Stomach smooth muscle (tissue), 2 donors: Measurements from ENCODE around the gene IRF2.

Source experiments
- H3K27ac ChIP-seq: one replicate; pipeline ENCODE4 v1.7.0; 2013; ENCODE audit warnings: mild to moderate bottlenecking, low read length, inconsistent platforms
- H3K27me3 ChIP-seq, 2 donors: one replicate each; pipeline ENCODE4 v1.7.0; 2013; ENCODE audit warnings: low read length in 2 of 2; ENCODE audit not compliant: insufficient read depth in 2 of 2, control insufficient read depth in 1 of 2
- H3K36me3 ChIP-seq, 2 donors: one replicate each; pipeline ENCODE4 v1.7.0; 2013; ENCODE audit warnings: low read length in 2 of 2; ENCODE audit not compliant: control insufficient read depth in 2 of 2, insufficient read depth in 2 of 2
- H3K4me1 ChIP-seq: one replicate; pipeline ENCODE4 v1.7.0; 2013; ENCODE audit warnings: low read length; ENCODE audit not compliant: control insufficient read depth, insufficient read depth
- H3K4me3 ChIP-seq, 2 donors: one replicate each; pipeline ENCODE4 v1.7.0; 2013; ENCODE audit warnings: low read length in 2 of 2
- H3K9ac ChIP-seq, 2 donors: one replicate each; pipeline ENCODE4 v1.7.0; 2013; ENCODE audit warnings: low read length in 2 of 2, mild to moderate bottlenecking in 1 of 2
- H3K9me3 ChIP-seq, 2 donors: one replicate each; pipeline ENCODE4 v1.7.0; 2013; ENCODE audit warnings: low read length in 2 of 2; ENCODE audit not compliant: control insufficient read depth in 2 of 2
- donor health status: healthy.
- donor health status: Pancreatic carcinoma.

The IRF2 gene

GRCh38 chr4:184499996-184500395, 25.6 kb upstream of the IRF2 start:
- Histone ChIP-seq H3K4me3 (no peak overlapping the region), H3K9ac (no peak overlapping the region), H3K27me3 (no peaks in the 10 kb centered on the region), H3K9me3 (peaks cover 0 to 3% of the 10 kb centered on the region in 2 donors), H3K4me1 (no peaks in the 10 kb centered on the region), H3K36me3 (no peaks in the 10 kb centered on the region), H3K27ac (no peak overlapping the region)

- Histone ChIP-seq H3K4me3 (no peak overlapping the region), H3K9me3 (peaks cover 0 to 3% of the 10 kb centered on the region in 2 donors), H3K36me3 (no peaks in the 10 kb centered on the region), H3K9ac (no peak overlapping the region), H3K4me1 (no peaks in the 10 kb centered on the region), H3K27ac (no peak overlapping the region), H3K27me3 (no peaks in the 10 kb centered on the region)
Measured at GRCh38 chr4:184498598-184498997, 24.2 kb upstream of the IRF2 start.

GRCh38 chr4:184489771-184490170, 15.4 kb upstream of the IRF2 start:
- Histone ChIP-seq H3K9ac (no peak overlapping the region), H3K4me1 (no peaks in the 10 kb centered on the region), H3K36me3 (no peaks in the 10 kb centered on the region), H3K27ac (no peak overlapping the region), H3K27me3 (no peaks in the 10 kb centered on the region), H3K4me3 (no peak overlapping the region), H3K9me3 (no peaks in the 10 kb centered on the region)

- Histone ChIP-seq H3K4me1 (no peaks in the 10 kb centered on the region), H3K27me3 (no peaks in the 10 kb centered on the region), H3K9me3 (no peaks in the 10 kb centered on the region), H3K9ac (no peak overlapping the region), H3K4me3 (no peak overlapping the region), H3K27ac (no peak overlapping the region), H3K36me3 (no peaks in the 10 kb centered on the region)
Measured at GRCh38 chr4:184487503-184487902, 13.2 kb upstream of the IRF2 start.

- H3K36me3 ChIP-seq = no peaks in the 10 kb centered on the region
- no peaks in the 10 kb centered on the region for H3K4me1 ChIP-seq
- no peak overlapping the region for H3K9ac ChIP-seq
- H3K27ac ChIP-seq = no peak overlapping the region
- no peaks in the 10 kb centered on the region for H3K9me3 ChIP-seq
- H3K27me3 ChIP-seq = no peaks in the 10 kb centered on the region
- H3K4me3 ChIP-seq = no peak overlapping the region
Measured at GRCh38 chr4:184485279-184485678, 10.9 kb upstream of the IRF2 start.

GRCh38 chr4:184481544-184481943, 7.2 kb upstream of the IRF2 start:
- no peak overlapping the region for H3K9ac ChIP-seq
- H3K4me3 ChIP-seq = no peak overlapping the region
- no peaks in the 10 kb centered on the region for H3K9me3 ChIP-seq
- no peak overlapping the region for H3K27ac ChIP-seq
- H3K4me1 ChIP-seq = peaks cover 5% of the 10 kb centered on the region
- H3K27me3 ChIP-seq = no peaks in the 10 kb centered on the region
- peaks cover 0 to under 1% of the 10 kb centered on the region in 2 donors for H3K36me3 ChIP-seq

- peaks cover 18% of the 10 kb centered on the region for H3K4me1 ChIP-seq
- no peaks in the 10 kb centered on the region for H3K9me3 ChIP-seq
- no peak overlapping the region for H3K27ac ChIP-seq
- H3K27me3 ChIP-seq = no peaks in the 10 kb centered on the region
- peaks cover 0 to 2% of the 10 kb centered on the region in 2 donors for H3K36me3 ChIP-seq
- no peak overlapping the region for H3K9ac ChIP-seq
- H3K4me3 ChIP-seq = no peak overlapping the region
Measured at GRCh38 chr4:184479516-184479950, 5.2 kb upstream of the IRF2 start.

- H3K36me3 ChIP-seq = peaks cover 0 to 2% of the 10 kb centered on the region in 2 donors
- no peaks in the 10 kb centered on the region for H3K9me3 ChIP-seq
- H3K27me3 ChIP-seq = no peaks in the 10 kb centered on the region
- H3K9ac ChIP-seq = no peak overlapping the region
- no peak overlapping the region for H3K27ac ChIP-seq
- no peak overlapping the region for H3K4me3 ChIP-seq
- H3K4me1 ChIP-seq = peaks cover 20% of the 10 kb centered on the region
Measured at GRCh38 chr4:184477201-184477999, 3.0 kb upstream of the IRF2 start.

GRCh38 chr4:184476695-184477094, 2.3 kb upstream of the IRF2 start:
- Histone ChIP-seq H3K4me1 (peaks cover 25% of the 10 kb centered on the region), H3K27me3 (no peaks in the 10 kb centered on the region), H3K9me3 (no peaks in the 10 kb centered on the region), H3K4me3 (peak overlapping the region in 1 of 2 donors; percentile 8), H3K36me3 (peaks cover 0 to 2% of the 10 kb centered on the region in 2 donors), H3K9ac (no peak overlapping the region), H3K27ac (no peak overlapping the region)

GRCh38 chr4:184475498-184475897, 1.1 kb upstream of the IRF2 start:
- no peaks in the 10 kb centered on the region for H3K27me3 ChIP-seq
- no peaks in the 10 kb centered on the region for H3K9me3 ChIP-seq
- H3K36me3 ChIP-seq = peaks cover 0 to 2% of the 10 kb centered on the region in 2 donors
- peak overlapping the region; percentile 92 to 97 for H3K9ac ChIP-seq
- peaks cover 28% of the 10 kb centered on the region for H3K4me1 ChIP-seq
- H3K27ac ChIP-seq = peak overlapping the region; percentile 95
- H3K4me3 ChIP-seq = peak overlapping the region; percentile 96 to 98

- Histone ChIP-seq H3K4me1 (peaks cover 28% of the 10 kb centered on the region), H3K4me3 (peak overlapping the region; percentile 96 to 98), H3K9me3 (no peaks in the 10 kb centered on the region), H3K9ac (peak overlapping the region; percentile 92 to 97), H3K36me3 (peaks cover 0 to 2% of the 10 kb centered on the region in 2 donors), H3K27me3 (no peaks in the 10 kb centered on the region), H3K27ac (peak overlapping the region; percentile 95)
Measured at GRCh38 chr4:184475096-184475461, 729 bp upstream of the IRF2 start.
